HCT116 (cell line): ENCODE measurements around the gene TMEM161B. TPM values are rescaled to one million over a fixed set of nuclear protein-coding genes. Genes with fewer than 3 reads are reported as not detected.

Experiments used
- ATAC-seq: fragments of 200-7000 bp; cut with Tn5 transposase; 2 replicates; pipeline ENCODE4 v1.9.1; 2020; ENCODE audit warnings: mild to moderate bottlenecking, moderate library complexity
- BruUV-seq: library from RNA; stranded (reverse); fragments of 400-500 nt; replicated peaks from 2 replicates; lab custom pipeline; 2021; lab: Mats Ljungman, UMichigan
- CTCF ChIA-PET: fragments of 300-600 bp; sonication (Branson Sonifier 250); formaldehyde crosslinking; loops from one replicate; lab custom pipeline; 2021; ENCODE audit warnings: antibody characterized with exemption; lab: Charles Lee
- POLR2A ChIA-PET: fragments of 300-600, 350-600 bp; sonication (Branson Sonifier 250); formaldehyde crosslinking; loops from one replicate; lab custom pipeline; 2021; ENCODE audit warnings: antibody characterized with exemption; lab: Charles Lee
- RAD21 ChIA-PET, 2 experiments: fragments of 300-600 bp; sonication (Branson Sonifier 250); formaldehyde crosslinking; loops; one replicate each; lab custom pipeline; 2023; ENCODE audit warnings: low total read pairs in 2 of 2; ENCODE audit not compliant: uncharacterized antibody in 2 of 2, unreplicated experiment in 2 of 2, low non-redundant PET in 1 of 2; lab: Charles Lee
- DNase-seq: peaks from one replicate; pipeline ENCODE4 v3.0.0-alpha.2; 2010; ENCODE audit warnings: low read depth, low spot score
- H2AFZ ChIP-seq: fragments of 200-600 bp; shearing (Covaris generic), sonication (generic); 2 replicates; pipeline ENCODE4 v1.6.1; 2017; ENCODE audit warnings: low read depth, mixed run types, mixed read lengths, antibody characterized with exemption, low read length; ENCODE audit not compliant: poor library complexity, severe bottlenecking
- H3K27ac ChIP-seq: 2 replicates; pipeline ENCODE4 v1.5.1; 2012; ENCODE audit warnings: low read depth, low read length
- H3K27me3 ChIP-seq: fragments of 200-600 bp; sonication (generic); 2 replicates; pipeline ENCODE4 v1.6.1; 2016; ENCODE audit warnings: mixed run types, low read length, mixed read lengths; ENCODE audit not compliant: insufficient read depth
- H3K36me3 ChIP-seq, 2 experiments: fragments of 200-500 bp in 1 of 2; fragments of 200-600 bp in 1 of 2; sonication (Bioruptor generic) in 1 of 2; sonication (generic) in 1 of 2; 2 replicates each; pipeline versions ENCODE4 v1.5.1 to v1.6.1; 2014 to 2016; ENCODE audit warnings: low read length in 2 of 2, inconsistent platforms in 1 of 2, mixed read lengths in 1 of 2, mixed run types in 1 of 2; ENCODE audit not compliant: insufficient read depth in 2 of 2, control insufficient read depth in 1 of 2
- H3K4me1 ChIP-seq, 2 experiments: fragments of 200-600 bp in 1 of 2; sonication (generic) in 1 of 2; 2 replicates each; pipeline versions ENCODE4 v1.5.1 to v1.6.1; 2012 to 2017; ENCODE audit warnings: low read length in 2 of 2, inconsistent platforms in 1 of 2, mild to moderate bottlenecking in 1 of 2, mixed read lengths in 1 of 2, mixed run types in 1 of 2, moderate library complexity in 1 of 2; ENCODE audit not compliant: insufficient read depth in 2 of 2, control insufficient read depth in 1 of 2
- H3K4me2 ChIP-seq: fragments of 200-600 bp; sonication (generic); 2 replicates; pipeline ENCODE4 v1.6.1; 2017; ENCODE audit warnings: mixed run types, low read length, mixed read lengths
- H3K4me3 ChIP-seq, 2 experiments: fragments of 200-600 bp in 1 of 2; sonication (generic) in 1 of 2; replicated peaks in 1 of 2; 2 replicates each; pipeline ENCODE4 v1.5.1; 2011 to 2016; ENCODE audit warnings: low read length in 2 of 2, control low read depth in 1 of 2, low read depth in 1 of 2, mild to moderate bottlenecking in 1 of 2, mixed read lengths in 1 of 2, mixed run types in 1 of 2
- H3K79me2 ChIP-seq: fragments of 200-600 bp; sonication (generic); 2 replicates; pipeline ENCODE4 v1.6.1; 2017; ENCODE audit warnings: mild to moderate bottlenecking, mixed run types, low read length, moderate library complexity, mixed read lengths; ENCODE audit not compliant: insufficient read depth
- H3K9ac ChIP-seq: fragments of 200-600 bp; sonication (generic); 2 replicates; pipeline ENCODE4 v1.6.1; 2016; ENCODE audit warnings: low read length, mixed read lengths
- H3K9me2 ChIP-seq: fragments of 200-600 bp; sonication (generic), shearing (Covaris generic); 2 replicates; pipeline ENCODE4 v1.6.1; 2017; ENCODE audit warnings: mixed run types, mild to moderate bottlenecking, moderate library complexity; ENCODE audit not compliant: insufficient read depth
- H3K9me3 ChIP-seq, 2 experiments: fragments of 200-500 bp in 1 of 2; fragments of 200-600 bp in 1 of 2; sonication (Bioruptor generic) in 1 of 2; sonication (generic) in 1 of 2; 2 replicates each; pipeline ENCODE4 v1.6.1; 2014 to 2017; ENCODE audit warnings: low read length in 2 of 2, mixed read lengths in 2 of 2, inconsistent platforms in 1 of 2, low read depth in 1 of 2, mild to moderate bottlenecking in 1 of 2, mixed run types in 1 of 2, moderate library complexity in 1 of 2; ENCODE audit not compliant: control insufficient read depth in 1 of 2, insufficient read depth in 1 of 2
- H4K20me1 ChIP-seq: fragments of 200-600 bp; sonication (generic), shearing (Covaris generic); 2 replicates; pipeline ENCODE4 v1.6.1; 2017; ENCODE audit warnings: mixed run types, mild to moderate bottlenecking, moderate library complexity; ENCODE audit not compliant: insufficient read depth
- CBX3 ChIP-seq: IDR thresholded peaks from 2 replicates; pipeline ENCODE4 v1.6.1; 2012; ENCODE audit warnings: low read depth
- RAD21 ChIP-seq: IDR thresholded peaks from 2 replicates; pipeline ENCODE4 v1.6.1; 2012; ENCODE audit warnings: low read depth, mild to moderate bottlenecking
- intact Hi-C: fragments of 100-400 bp; cut with micrococcal nuclease; formaldehyde crosslinking; loops from 2 replicates; pipeline ENCODE4 v1.10.0; 2022
- total RNA-seq: library from RNA; stranded (reverse); gene quantifications from one replicate; pipeline ENCODE4 v1.2.1, GENCODE V29; 2021; ENCODE audit not compliant: unreplicated experiment
- TF ChIP-seq, protein P1 (sequence below): IDR thresholded peaks from 2 replicates; pipeline ENCODE4 v1.6.1; 2011; ENCODE audit warnings: mild to moderate bottlenecking, low read length, moderate library complexity; ENCODE audit not compliant: insufficient replicate concordance; ENCODE audit errors: extremely low read depth
- TF ChIP-seq, protein P2 (sequence below), 3 experiments: fragments of 200-600 bp in 1 of 3; sonication (generic) in 1 of 3; IDR thresholded peaks in 2 of 3; conservative IDR thresholded peaks in 1 of 3; 2 replicates each; pipeline ENCODE4 v1.5.1; 2012 to 2017; ENCODE audit warnings: low read depth in 2 of 3, low read length in 2 of 3, antibody characterized with exemption in 1 of 3, borderline replicate concordance in 1 of 3, control low read depth in 1 of 3, mild to moderate bottlenecking in 1 of 3, mixed read lengths in 1 of 3, mixed run types in 1 of 3, moderate library complexity in 1 of 3; ENCODE audit not compliant: insufficient read depth in 1 of 3

TMEM161B gene
- total RNA-seq, 1 experiment from 2014 or later = 22.1 TPM

DNA sequence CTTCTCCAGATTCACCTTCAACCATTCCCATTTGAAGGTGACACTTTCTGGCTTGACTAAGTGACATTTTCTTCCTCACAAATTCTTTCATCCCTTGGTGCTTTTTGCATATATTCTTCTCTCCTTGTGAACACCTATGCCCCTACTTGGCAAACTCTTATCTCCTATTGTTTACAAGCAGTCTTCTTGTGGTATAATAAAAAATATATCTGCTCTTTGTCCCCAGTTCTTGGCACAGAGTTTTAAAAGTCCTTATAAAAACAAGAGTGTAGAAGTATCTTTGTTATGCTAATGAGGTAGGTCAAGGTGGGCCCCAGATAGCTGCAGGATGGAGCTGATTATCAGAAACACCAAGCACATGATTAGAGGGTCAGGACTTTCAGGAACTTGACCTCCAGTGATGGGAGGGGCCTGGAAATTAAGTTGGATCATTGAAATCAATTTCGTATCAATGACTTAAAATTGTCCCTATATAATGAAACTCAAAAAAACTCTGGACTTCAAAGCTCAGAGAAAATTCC is 38.0 kb downstream of the TMEM161B start:
- ChIA-PET CTCF (no interaction called here), RAD21 (no interaction called here), POLR2A (no interaction called here)
- H3K27ac ChIP-seq = no peak overlapping the region
- peaks cover 2 to 7% of the 10 kb centered on the region in 2 experiments; a peak in 3 of 4 replicates for H3K36me3 ChIP-seq
- no peaks in the 10 kb centered on the region for H4K20me1 ChIP-seq
- H3K9me2 ChIP-seq = no peaks in the 10 kb centered on the region
- no peaks in the 10 kb centered on the region for H3K9me3 ChIP-seq
- no peak overlapping the region for H3K4me3 ChIP-seq
- H3K79me2 ChIP-seq = peaks cover 13% of the 10 kb centered on the region
- ATAC-seq = no peak
- no TSS peak for BruUV-seq
- H3K9ac ChIP-seq = no peak overlapping the region
- no peak overlapping the region for H2AFZ ChIP-seq
- H3K4me2 ChIP-seq = no peak overlapping the region
- intact Hi-C loops = no loop called here
- TF ChIP-seq, protein P1, sequence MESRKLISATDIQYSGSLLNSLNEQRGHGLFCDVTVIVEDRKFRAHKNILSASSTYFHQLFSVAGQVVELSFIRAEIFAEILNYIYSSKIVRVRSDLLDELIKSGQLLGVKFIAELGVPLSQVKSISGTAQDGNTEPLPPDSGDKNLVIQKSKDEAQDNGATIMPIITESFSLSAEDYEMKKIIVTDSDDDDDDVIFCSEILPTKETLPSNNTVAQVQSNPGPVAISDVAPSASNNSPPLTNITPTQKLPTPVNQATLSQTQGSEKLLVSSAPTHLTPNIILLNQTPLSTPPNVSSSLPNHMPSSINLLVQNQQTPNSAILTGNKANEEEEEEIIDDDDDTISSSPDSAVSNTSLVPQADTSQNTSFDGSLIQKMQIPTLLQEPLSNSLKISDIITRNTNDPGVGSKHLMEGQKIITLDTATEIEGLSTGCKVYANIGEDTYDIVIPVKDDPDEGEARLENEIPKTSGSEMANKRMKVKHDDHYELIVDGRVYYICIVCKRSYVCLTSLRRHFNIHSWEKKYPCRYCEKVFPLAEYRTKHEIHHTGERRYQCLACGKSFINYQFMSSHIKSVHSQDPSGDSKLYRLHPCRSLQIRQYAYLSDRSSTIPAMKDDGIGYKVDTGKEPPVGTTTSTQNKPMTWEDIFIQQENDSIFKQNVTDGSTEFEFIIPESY = no peak
- TF ChIP-seq RAD21 (no peak), CBX3 (no peak)
- TF ChIP-seq, protein P2, sequence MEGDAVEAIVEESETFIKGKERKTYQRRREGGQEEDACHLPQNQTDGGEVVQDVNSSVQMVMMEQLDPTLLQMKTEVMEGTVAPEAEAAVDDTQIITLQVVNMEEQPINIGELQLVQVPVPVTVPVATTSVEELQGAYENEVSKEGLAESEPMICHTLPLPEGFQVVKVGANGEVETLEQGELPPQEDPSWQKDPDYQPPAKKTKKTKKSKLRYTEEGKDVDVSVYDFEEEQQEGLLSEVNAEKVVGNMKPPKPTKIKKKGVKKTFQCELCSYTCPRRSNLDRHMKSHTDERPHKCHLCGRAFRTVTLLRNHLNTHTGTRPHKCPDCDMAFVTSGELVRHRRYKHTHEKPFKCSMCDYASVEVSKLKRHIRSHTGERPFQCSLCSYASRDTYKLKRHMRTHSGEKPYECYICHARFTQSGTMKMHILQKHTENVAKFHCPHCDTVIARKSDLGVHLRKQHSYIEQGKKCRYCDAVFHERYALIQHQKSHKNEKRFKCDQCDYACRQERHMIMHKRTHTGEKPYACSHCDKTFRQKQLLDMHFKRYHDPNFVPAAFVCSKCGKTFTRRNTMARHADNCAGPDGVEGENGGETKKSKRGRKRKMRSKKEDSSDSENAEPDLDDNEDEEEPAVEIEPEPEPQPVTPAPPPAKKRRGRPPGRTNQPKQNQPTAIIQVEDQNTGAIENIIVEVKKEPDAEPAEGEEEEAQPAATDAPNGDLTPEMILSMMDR (IDR thresholded peaks at IDR 0.05 in 2 of 3, conservative IDR thresholded peaks at IDR 0.05 in 1 of 3; ENCODE audit: borderline replicate concordance in 1 of 3, insufficient read depth in 1 of 3, low read depth in 2 of 3, low read length in 2 of 3) = no peak
- no peaks in the 10 kb centered on the region for H3K4me1 ChIP-seq
- no peak for DNase-seq
- H3K27me3 ChIP-seq = no peaks in the 10 kb centered on the region
